HepG2 (cell line): ENCODE data around the gene ULK4. TPM values are rescaled to one million over a fixed set of nuclear protein-coding genes. Genes with fewer than 3 reads are reported as not detected.

Experiments used
- GPN1 ChIP-seq: sonication (generic); formaldehyde crosslinking; IDR thresholded peaks from 2 replicates; pipeline ENCODE4 v1.5.1; 2020; ENCODE audit warnings: missing genetic modification reagents, borderline replicate concordance
- KAT8 ChIP-seq: IDR thresholded peaks from 2 replicates; pipeline ENCODE4 v1.6.1; 2016; ENCODE audit warnings: missing genetic modification reagents, missing compliant biosample characterization
- MXD4 ChIP-seq: IDR thresholded peaks from 2 replicates; pipeline ENCODE4 v1.6.1; 2016; ENCODE audit warnings: mild to moderate bottlenecking, missing biosample characterization, missing genetic modification reagents
- REPIN1 ChIP-seq: sonication (generic); formaldehyde crosslinking; IDR thresholded peaks from 2 replicates; pipeline ENCODE4 v1.8.0; 2022; ENCODE audit warnings: missing genetic modification reagents, low read depth, mild to moderate bottlenecking, borderline replicate concordance
- SALL1 ChIP-seq: sonication (generic); formaldehyde crosslinking; IDR thresholded peaks from 2 replicates; pipeline ENCODE4 v1.8.0; 2022; ENCODE audit warnings: mild to moderate bottlenecking, missing genetic modification reagents
- SIX4 ChIP-seq: sonication (generic); formaldehyde crosslinking; IDR thresholded peaks from 2 replicates; pipeline ENCODE4 v1.4.0; 2020; ENCODE audit warnings: missing genetic modification reagents
- SOX6 ChIP-seq, 2 experiments: fragments of 450-650 bp in 1 of 2; sonication (generic) in 1 of 2; formaldehyde crosslinking in 1 of 2; IDR thresholded peaks; 2 replicates each; pipeline versions ENCODE4 v1.4.0 to v1.6.1; 2017 to 2020; ENCODE audit warnings: antibody characterized with exemption in 1 of 2, mild to moderate bottlenecking in 1 of 2, missing genetic modification reagents in 1 of 2
- TRIM24 ChIP-seq: sonication (generic); formaldehyde crosslinking; IDR thresholded peaks from 2 replicates; pipeline ENCODE4 v1.8.0; 2022; ENCODE audit warnings: mild to moderate bottlenecking, missing genetic modification reagents
- XRCC5 ChIP-seq: fragments of 200-400 bp; formaldehyde crosslinking; optimal IDR thresholded peaks from 2 replicates; pipeline ENCODE3; 2017; ENCODE audit warnings: mild to moderate bottlenecking, low read length
- ZFX ChIP-seq: sonication (generic); formaldehyde crosslinking; IDR thresholded peaks from 2 replicates; pipeline ENCODE4 v1.4.0; 2020; ENCODE audit warnings: mild to moderate bottlenecking, low read depth, missing genetic modification reagents, moderate library complexity
- ZMYM2 ChIP-seq: sonication (generic); formaldehyde crosslinking; IDR thresholded peaks from 2 replicates; pipeline ENCODE4 v1.8.0; 2022; ENCODE audit warnings: mild to moderate bottlenecking, missing genetic modification reagents
- ZNF556 ChIP-seq: sonication (generic); formaldehyde crosslinking; IDR thresholded peaks from 2 replicates; pipeline ENCODE4 v1.4.0; 2020; ENCODE audit warnings: mild to moderate bottlenecking, missing genetic modification reagents, borderline replicate concordance
- polyA plus RNA-seq, 8 experiments: library from polyadenylated mRNA; depleted of rRNA in 3 of 8; stranded (reverse) in 7 of 8; unstranded in 1 of 8; fragments of >200 nt; fragmentation: Illumina TruSeq in 4 of 8; extraction: Trizol in 4 of 8; gene quantifications; 2 replicates each; pipeline versions ENCODE4 v1.2.1 to v1.2.3, GENCODE V29; 2011 to 2016; ENCODE audit warnings: low read depth in 4 of 8, missing spikeins in 1 of 8, mixed read lengths in 1 of 8; ENCODE audit not compliant: insufficient read depth in 1 of 8
- total RNA-seq, 5 experiments: library from RNA; depleted of rRNA; stranded (reverse); fragments of >200 nt; fragmentation: Illumina TruSeq; extraction: Trizol; gene quantifications; 2 replicates each; pipeline ENCODE4 v1.2.3, GENCODE V29; 2016; ENCODE audit warnings: low read depth in 1 of 5
- TF ChIP-seq, protein P1 (sequence below): sonication (generic); formaldehyde crosslinking; IDR thresholded peaks from 2 replicates; pipeline ENCODE4 v1.4.0; 2020; ENCODE audit warnings: missing genetic modification reagents, borderline replicate concordance
- TF ChIP-seq, protein P2 (sequence below): sonication (generic); formaldehyde crosslinking; IDR thresholded peaks from 2 replicates; pipeline ENCODE4 v1.4.0; 2020; ENCODE audit warnings: missing genetic modification reagents
- TF ChIP-seq, protein P3 (sequence below): IDR thresholded peaks from 2 replicates; pipeline ENCODE4 v1.6.1; 2016; ENCODE audit warnings: missing compliant biosample characterization, missing genetic modification reagents, borderline replicate concordance
- TF ChIP-seq, protein P4 (sequence below): sonication (generic); formaldehyde crosslinking; IDR thresholded peaks from 2 replicates; pipeline ENCODE4 v1.8.1; 2023; ENCODE audit warnings: mild to moderate bottlenecking, missing genetic modification reagents, borderline replicate concordance
- TF ChIP-seq, protein P5 (sequence below): fragments of 450-650 bp; IDR thresholded peaks from 2 replicates; pipeline ENCODE4 v1.6.1; 2017; ENCODE audit warnings: mild to moderate bottlenecking

The ULK4 gene
- total and polyA plus RNA-seq, 2 of the 13 experiments (the other 11 are each of a cell fraction or from before 2014, with no cell fraction given) = 6.7 to 11.8 TPM

DNA sequence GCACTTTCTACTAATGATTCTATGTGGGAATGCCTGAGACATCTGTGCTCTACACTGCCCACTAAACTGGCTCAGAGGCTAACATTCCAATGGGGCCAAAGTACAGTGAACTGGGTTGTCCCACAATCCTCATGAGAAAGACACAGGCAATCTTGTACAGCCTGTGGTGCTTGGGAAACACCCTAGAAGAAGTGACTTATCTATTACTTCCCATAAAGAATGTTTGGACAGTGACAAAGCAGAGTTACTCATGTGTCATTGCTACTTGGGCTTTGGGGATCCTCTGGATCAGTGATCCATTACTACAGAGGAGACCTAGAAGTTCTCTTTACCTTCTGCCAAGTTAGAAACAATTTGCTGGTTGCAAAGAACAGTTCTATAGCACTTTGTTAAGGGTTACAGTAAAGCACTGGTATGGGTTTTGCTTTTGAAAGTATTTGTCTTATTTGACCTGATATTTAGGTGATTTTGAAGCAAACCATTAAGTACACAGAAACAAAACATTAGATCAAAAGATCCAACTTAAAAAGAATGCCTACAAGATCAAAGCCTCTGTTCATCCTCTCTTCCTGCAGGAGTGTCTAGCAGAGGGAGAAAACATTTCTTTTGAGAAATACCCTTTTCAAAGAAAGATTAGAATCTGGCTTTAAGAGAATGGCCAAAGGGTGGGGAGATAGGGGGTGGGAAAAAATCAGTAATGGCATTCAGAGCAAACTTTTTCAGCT, 686.8 kb downstream of the ULK4 start (continued):
- TF ChIP-seq, protein P1, sequence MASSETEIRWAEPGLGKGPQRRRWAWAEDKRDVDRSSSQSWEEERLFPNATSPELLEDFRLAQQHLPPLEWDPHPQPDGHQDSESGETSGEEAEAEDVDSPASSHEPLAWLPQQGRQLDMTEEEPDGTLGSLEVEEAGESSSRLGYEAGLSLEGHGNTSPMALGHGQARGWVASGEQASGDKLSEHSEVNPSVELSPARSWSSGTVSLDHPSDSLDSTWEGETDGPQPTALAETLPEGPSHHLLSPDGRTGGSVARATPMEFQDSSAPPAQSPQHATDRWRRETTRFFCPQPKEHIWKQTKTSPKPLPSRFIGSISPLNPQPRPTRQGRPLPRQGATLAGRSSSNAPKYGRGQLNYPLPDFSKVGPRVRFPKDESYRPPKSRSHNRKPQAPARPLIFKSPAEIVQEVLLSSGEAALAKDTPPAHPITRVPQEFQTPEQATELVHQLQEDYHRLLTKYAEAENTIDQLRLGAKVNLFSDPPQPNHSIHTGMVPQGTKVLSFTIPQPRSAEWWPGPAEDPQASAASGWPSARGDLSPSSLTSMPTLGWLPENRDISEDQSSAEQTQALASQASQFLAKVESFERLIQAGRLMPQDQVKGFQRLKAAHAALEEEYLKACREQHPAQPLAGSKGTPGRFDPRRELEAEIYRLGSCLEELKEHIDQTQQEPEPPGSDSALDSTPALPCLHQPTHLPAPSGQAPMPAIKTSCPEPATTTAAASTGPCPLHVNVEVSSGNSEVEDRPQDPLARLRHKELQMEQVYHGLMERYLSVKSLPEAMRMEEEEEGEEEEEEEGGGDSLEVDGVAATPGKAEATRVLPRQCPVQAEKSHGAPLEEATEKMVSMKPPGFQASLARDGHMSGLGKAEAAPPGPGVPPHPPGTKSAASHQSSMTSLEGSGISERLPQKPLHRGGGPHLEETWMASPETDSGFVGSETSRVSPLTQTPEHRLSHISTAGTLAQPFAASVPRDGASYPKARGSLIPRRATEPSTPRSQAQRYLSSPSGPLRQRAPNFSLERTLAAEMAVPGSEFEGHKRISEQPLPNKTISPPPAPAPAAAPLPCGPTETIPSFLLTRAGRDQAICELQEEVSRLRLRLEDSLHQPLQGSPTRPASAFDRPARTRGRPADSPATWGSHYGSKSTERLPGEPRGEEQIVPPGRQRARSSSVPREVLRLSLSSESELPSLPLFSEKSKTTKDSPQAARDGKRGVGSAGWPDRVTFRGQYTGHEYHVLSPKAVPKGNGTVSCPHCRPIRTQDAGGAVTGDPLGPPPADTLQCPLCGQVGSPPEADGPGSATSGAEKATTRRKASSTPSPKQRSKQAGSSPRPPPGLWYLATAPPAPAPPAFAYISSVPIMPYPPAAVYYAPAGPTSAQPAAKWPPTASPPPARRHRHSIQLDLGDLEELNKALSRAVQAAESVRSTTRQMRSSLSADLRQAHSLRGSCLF = no peak
- TF ChIP-seq, protein P2, sequence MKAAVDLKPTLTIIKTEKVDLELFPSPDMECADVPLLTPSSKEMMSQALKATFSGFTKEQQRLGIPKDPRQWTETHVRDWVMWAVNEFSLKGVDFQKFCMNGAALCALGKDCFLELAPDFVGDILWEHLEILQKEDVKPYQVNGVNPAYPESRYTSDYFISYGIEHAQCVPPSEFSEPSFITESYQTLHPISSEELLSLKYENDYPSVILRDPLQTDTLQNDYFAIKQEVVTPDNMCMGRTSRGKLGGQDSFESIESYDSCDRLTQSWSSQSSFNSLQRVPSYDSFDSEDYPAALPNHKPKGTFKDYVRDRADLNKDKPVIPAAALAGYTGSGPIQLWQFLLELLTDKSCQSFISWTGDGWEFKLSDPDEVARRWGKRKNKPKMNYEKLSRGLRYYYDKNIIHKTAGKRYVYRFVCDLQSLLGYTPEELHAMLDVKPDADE (CRISPR knock-in tag) = no peak
- TF ChIP-seq ZFX (CRISPR knock-in tag) (no peak), ZNF556 (CRISPR knock-in tag) (no peak), KAT8 (CRISPR knock-in tag) (peak; percentile 47; the same call in 1 of the 2 replicates), SIX4 (CRISPR knock-in tag) (peak; percentile 12; the same call in 1 of the 2 replicates), REPIN1 (CRISPR knock-in tag) (0 out of 2 replicates have a peak, but pooled peaks have one; percentile 23), GPN1 (CRISPR knock-in tag) (no peak), ZMYM2 (peak; percentile 48; the same call in 1 of the 2 replicates), XRCC5 (peak; percentile 30), SALL1 (CRISPR knock-in tag) (0 out of 2 replicates have a peak, but pooled peaks have one; percentile 39), TRIM24 (no peak), MXD4 (CRISPR knock-in tag) (no peak), SOX6 (IDR thresholded peaks at IDR 0.05) (no peak), SOX6 (CRISPR knock-in tag; IDR thresholded peaks at IDR 0.05) (peak; percentile 63)
- TF ChIP-seq, protein P3, sequence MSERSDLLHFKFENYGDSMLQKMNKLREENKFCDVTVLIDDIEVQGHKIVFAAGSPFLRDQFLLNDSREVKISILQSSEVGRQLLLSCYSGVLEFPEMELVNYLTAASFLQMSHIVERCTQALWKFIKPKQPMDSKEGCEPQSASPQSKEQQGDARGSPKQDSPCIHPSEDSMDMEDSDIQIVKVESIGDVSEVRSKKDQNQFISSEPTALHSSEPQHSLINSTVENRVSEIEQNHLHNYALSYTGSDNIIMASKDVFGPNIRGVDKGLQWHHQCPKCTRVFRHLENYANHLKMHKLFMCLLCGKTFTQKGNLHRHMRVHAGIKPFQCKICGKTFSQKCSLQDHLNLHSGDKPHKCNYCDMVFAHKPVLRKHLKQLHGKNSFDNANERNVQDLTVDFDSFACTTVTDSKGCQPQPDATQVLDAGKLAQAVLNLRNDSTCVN (CRISPR knock-in tag) = no peak
- TF ChIP-seq, protein P4, sequence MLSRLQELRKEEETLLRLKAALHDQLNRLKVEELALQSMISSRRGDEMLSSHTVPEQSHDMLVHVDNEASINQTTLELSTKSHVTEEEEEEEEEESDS = no peak
- TF ChIP-seq, protein P5, sequence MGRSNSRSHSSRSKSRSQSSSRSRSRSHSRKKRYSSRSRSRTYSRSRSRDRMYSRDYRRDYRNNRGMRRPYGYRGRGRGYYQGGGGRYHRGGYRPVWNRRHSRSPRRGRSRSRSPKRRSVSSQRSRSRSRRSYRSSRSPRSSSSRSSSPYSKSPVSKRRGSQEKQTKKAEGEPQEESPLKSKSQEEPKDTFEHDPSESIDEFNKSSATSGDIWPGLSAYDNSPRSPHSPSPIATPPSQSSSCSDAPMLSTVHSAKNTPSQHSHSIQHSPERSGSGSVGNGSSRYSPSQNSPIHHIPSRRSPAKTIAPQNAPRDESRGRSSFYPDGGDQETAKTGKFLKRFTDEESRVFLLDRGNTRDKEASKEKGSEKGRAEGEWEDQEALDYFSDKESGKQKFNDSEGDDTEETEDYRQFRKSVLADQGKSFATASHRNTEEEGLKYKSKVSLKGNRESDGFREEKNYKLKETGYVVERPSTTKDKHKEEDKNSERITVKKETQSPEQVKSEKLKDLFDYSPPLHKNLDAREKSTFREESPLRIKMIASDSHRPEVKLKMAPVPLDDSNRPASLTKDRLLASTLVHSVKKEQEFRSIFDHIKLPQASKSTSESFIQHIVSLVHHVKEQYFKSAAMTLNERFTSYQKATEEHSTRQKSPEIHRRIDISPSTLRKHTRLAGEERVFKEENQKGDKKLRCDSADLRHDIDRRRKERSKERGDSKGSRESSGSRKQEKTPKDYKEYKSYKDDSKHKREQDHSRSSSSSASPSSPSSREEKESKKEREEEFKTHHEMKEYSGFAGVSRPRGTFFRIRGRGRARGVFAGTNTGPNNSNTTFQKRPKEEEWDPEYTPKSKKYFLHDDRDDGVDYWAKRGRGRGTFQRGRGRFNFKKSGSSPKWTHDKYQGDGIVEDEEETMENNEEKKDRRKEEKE = no peak
